ENCODE results near the gene LBX2.

The LBX2 gene, protein sequence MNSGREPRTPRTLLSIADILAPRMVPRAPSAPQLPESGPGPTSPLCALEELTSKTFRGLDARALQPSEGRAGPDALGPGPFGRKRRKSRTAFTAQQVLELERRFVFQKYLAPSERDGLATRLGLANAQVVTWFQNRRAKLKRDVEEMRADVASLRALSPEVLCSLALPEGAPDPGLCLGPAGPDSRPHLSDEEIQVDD

GRCh38 chr2:74499267-74499939 lies at the start of gene LBX2:
LBX2 (minus strand) TSS chr2:74499603; CDS start chr2:74499537, 66 bp downstream.
- DNase-seq (ENCODE audit: low read depth in 2 of 2, low spot score in 1 of 2): no peak

DNA sequence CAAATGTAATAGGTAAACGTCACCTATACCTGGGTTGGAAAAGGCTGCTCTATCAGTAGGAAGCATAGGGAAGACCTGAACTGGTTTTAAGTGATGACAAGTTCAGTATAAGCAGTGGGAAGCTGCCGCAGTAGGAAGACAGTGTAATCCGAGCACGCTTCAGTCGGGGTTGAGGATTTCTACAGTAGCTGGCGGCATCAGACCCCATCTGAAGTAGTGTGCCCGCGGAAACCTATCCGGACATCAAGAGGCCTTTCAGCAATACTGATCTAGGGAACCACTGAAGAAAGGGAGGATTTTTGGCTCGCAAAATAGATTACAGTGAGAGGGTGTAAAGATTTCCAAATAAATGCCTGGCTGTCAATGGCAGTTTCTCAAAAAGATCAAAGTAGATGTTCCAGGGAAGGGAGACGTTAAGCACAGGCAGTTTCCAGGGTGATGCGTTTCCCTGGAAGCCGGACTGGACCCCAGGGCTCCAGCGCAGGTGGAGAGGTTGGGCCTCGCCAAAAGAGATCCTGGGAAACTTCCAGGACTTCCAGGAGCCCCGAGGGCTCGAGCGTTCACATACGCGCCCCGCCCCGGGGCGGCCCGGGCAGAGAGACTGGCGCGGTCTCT lies 49.0 kb upstream of the LBX2 start:
- no peak for DNase-seq (ENCODE audit: low read depth in 2 of 2, low spot score in 1 of 2)

GRCh38 chr2:74546004-74546403 lies 46.6 kb upstream of the LBX2 start:
- DNase-seq (ENCODE audit: low read depth in 2 of 2, low spot score in 1 of 2): no peak

DNA sequence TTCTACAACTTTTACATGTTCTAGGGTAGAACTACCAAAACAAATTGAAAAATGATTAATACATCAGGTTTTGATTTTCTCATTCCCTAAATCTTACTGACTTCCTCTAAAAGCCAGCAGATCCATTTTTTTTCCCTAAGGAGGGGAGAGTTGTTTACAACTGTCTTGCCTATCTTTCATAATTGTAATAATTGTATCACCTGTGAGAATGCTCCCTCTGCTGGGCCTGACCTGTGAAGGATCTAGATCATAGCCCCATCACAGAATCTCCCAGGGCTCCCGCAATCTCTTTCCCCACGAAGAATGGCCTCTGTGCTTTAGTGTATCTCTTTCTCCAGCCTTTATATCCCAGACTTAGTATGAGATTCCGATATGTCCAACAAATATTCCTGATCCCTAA lies 45.2 kb upstream of the LBX2 start:
- DNase-seq (ENCODE audit: low read depth in 2 of 2, low spot score in 1 of 2): no peak

DNA sequence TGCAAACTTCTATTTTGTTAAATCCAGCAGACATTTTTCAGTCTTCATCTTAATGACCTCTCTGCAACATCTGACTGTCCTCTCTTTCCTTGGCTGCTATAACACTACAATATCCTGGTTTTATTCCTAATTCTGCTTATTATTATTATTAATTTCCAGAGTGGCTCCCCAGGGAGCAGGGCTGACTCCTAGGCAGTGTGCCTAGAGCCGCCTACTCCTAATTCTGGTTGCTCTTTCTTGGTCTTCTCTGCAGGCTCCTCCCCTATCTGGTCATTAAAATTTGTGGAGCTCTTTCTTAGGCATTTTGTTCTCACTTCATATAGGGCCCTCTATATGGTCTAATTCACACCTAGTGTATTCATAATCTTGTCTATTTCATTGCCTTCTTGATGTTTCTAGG lies 43.6 kb upstream of the LBX2 start:
- DNase-seq (ENCODE audit: low read depth in 2 of 2, low spot score in 1 of 2): no peak

GRCh38 chr2:74540291-74540690 lies 40.9 kb upstream of the LBX2 start:
- no peak for DNase-seq (ENCODE audit: low read depth in 2 of 2, low spot score in 1 of 2)

GRCh38 chr2:74538881-74539339 lies 39.5 kb upstream of the LBX2 start:
- DNase-seq (ENCODE audit: low read depth in 2 of 2, low spot score in 1 of 2): no peak

DNA sequence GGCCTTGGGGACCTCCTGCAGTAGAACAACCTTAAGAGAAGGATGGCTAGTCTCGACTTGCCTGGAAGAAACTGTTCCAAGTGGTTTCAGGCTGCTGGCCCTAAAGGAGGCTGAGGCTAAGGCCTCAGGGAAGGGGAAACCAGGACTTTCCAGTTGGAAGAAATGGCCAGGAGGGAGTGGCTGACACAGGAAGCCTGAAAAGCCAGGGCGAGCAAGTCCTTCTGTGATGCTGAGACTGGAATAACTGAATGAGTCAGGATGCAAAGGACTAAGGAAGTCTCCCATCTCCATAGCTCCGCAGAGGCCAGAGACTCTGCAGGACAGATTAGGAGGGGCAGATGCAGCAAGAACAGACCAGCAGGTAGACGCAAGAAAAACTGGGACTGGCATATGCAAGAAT lies 37.7 kb upstream of the LBX2 start:
- no peak for DNase-seq (ENCODE audit: low read depth in 2 of 2, low spot score in 1 of 2)

DNA sequence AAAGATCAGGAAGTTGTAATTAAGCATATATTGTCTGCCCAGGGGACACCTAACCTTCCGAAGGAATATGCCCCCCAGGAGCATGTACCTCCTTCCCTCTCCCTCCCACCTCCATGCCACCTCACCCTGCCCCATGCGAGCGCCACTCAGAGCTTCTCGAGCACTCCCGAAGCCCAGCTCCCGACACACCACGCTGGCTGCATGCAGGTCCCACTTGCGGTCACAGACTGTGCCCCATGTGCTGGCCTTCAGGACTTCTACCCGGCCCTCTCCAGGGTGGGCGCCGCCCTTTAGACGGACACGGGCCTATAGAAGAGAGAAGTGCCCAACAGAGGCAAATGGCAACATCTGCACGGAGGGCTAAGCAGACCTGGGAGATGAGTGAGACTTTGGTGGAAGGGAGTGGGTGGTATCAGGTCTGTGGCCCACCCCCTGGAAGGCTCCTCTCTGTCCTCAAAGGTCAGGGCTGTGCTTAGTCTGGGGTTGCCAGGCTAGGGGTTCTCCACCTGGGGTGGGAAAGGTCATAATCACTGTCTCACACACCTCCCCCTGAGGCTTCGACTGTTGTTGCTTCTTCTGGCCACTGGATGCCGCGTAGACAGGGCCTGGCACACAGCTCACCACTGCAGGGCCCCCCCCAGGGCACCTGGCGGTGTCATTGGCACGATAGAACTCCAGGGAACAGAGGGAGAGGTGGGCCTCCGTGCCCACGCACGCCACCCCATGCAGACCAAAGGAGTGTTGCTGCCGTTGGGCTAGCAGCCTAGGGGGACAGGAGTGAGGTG lies 37.0 kb upstream of the LBX2 start:
- DNase-seq (ENCODE audit: low read depth in 2 of 2, low spot score in 1 of 2): no peak

DNA sequence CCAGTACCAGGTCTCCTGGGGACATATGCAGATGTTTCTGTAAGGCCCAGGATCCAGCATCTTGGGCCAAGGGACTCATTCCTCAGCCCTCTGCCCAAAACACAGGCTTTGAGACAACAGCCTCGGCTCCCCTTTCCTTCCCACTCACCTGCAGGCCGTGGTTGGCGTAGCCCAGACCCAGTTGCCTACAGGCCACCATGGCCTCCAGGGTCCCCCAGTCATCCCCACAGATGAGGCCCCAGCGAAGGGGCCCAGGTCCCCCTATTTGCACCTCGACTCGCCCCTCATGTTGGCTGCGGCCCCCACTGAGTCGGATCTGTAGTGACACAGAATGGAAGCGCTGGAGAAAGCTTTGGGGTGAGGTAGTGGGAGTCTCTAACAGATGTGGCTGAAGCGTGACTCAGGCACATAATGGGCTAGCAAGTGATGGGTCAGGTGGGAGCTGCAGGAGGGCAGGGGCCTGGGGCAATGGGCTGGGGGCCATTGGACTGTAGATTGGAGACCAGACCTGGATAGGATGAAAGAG lies 36.1 kb upstream of the LBX2 start:
- no peak for DNase-seq (ENCODE audit: low read depth in 2 of 2, low spot score in 1 of 2)

- no peak for DNase-seq (ENCODE audit: low read depth in 2 of 2, low spot score in 1 of 2)
Observed at GRCh38 chr2:74534411-74534810, 35.0 kb upstream of the LBX2 start.

- no peak for DNase-seq (ENCODE audit: low read depth in 2 of 2, low spot score in 1 of 2)
Observed at GRCh38 chr2:74533464-74533863, 34.1 kb upstream of the LBX2 start.

DNA sequence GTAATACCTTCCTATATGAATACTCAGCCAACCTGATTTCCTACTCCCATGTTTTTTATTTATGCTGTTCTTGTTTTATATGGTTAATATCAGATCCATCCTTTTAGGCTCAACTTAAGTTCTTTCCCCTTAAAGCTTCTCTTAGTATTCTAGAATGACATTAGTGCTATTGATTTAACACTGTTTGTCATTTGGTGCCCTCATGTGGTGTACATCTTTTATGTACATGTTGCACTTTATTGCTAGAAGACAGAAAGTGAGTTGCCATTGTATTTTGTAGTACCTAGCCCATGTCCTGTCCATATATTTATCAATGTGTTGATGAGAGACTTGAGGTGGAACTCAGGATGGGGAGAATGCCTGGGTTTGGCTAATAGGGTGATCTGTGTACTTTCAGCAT lies 32.8 kb upstream of the LBX2 start:
- DNase-seq (ENCODE audit: low read depth in 2 of 2, low spot score in 1 of 2): no peak

GRCh38 chr2:74531666-74532065 lies 32.3 kb upstream of the LBX2 start:
- no peak for DNase-seq (ENCODE audit: low read depth in 2 of 2, low spot score in 1 of 2)

DNA sequence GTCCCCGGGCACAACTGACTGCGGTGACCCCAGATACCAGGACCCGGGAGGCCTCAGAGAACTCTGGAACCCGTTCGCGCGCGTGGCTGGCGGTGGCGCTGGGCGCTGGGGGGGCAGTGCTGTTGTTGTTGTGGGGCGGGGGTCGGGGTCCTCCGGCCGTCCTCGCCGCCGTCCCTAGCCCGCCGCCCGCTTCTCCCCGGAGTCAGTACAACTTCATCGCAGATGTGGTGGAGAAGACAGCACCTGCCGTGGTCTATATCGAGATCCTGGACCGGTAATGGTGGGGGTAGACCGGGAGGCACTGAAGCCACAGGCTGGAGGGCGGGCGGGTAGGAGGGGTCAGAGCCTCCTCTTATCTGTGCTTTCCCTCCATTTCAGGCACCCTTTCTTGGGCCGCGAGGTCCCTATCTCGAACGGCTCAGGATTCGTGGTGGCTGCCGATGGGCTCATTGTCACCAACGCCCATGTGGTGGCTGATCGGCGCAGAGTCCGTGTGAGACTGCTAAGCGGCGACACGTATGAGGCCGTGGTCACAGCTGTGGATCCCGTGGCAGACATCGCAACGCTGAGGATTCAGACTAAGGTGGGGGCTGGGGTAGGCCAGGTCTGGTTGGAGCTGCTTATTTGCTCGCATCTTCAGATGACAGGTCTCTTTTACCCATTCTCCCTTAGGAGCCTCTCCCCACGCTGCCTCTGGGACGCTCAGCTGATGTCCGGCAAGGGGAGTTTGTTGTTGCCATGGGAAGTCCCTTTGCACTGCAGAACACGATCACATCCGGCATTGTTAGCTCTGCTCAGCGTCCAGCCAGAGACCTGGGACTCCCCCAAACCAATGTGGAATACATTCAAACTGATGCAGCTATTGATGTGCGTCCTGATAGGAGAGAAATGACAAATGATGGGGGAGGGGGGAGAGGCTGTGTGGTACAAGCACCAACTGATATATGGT lies 31.1 kb upstream of the LBX2 start:
- DNase-seq (ENCODE audit: low read depth in 2 of 2, low spot score in 1 of 2): peak in 1 of 2 donors; percentile 17

- DNase-seq (ENCODE audit: low read depth in 2 of 2, low spot score in 1 of 2): peak; percentile 65 to 72
Observed at GRCh38 chr2:74529357-74530238, 30.2 kb upstream of the LBX2 start, which contains the start of the genes AUP1 and HTRA2. AUP1 (minus strand) TSS chr2:74529706; CDS start chr2:74529629, 77 bp downstream. HTRA2 (plus strand) TSS chr2:74529933; CDS start chr2:74530007, 74 bp downstream.

DNA sequence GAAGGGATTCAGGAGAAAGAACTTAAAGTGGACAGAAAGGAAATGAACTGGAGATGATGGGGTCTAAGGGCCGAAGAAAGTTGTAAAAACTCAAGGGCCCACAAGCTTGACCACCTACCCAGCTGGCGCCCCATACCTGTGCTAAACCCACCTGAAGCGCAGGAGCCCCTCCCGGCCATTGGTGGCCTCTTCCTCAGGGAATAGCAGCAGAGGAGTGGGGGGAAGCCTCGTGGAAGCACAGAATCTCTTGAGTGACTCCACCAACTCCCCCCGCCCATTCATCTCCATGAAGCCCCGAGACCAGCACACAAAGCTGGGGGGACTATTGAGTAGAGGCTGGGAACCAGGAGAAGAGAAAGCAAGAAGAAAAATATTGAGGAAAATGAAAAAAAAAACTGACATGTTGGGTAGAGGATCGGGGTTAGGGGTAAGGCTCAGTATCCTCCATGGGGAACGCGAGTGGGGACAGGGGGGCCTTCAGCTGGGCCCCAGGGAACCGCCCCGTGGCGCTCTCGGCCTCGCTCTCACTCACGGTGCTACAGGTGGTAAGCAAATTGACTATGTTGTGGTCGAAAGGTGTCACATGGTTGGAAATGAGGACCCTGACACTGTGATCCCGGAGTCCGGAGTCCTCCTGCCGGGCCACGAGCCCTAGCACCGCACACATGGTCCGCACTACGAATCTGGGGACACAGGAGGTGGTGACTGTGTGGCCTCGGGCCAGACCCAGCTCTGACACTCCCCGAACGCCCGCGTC lies 29.4 kb upstream of the LBX2 start:
- no peak for DNase-seq (ENCODE audit: low read depth in 2 of 2, low spot score in 1 of 2)

DNA sequence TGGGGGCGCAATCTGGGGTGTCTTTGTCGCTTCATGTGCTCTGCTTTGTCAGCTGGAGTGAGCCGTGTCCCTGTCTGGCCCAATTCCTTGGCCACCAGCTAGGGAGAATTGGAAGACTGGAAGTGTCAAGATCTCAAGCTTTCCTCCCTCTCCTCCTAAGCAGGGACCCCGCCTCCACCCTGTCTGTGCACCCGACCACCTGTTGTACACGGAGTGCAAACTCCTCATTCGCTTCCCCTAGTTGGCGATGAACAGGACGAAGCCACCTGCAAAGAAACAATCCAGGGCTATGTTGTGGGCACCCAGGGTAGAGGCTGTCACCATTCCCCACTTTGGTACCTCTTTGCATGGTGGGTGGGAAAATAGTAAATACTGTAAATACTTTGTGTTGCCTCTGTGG lies 28.3 kb upstream of the LBX2 start:
- DNase-seq (ENCODE audit: low read depth in 2 of 2, low spot score in 1 of 2): no peak
